Parathyroid adenoma (tissue), 2 donors: ENCODE results near the gene ZDBF2.
A peak's percentile ranks its signal among the peaks of the same experiment; 100 is the strongest.

Experiments
- H2AFZ ChIP-seq: fragments of 300-600 bp; sonication (generic); one replicate; pipeline ENCODE4 v1.7.0; 2017; ENCODE audit warnings: antibody characterized with exemption, mild to moderate bottlenecking
- H3K27ac ChIP-seq: fragments of 300-600 bp; sonication (generic); one replicate; pipeline ENCODE4 v1.7.0; 2017
- H3K27me3 ChIP-seq: fragments of 300-600 bp; sonication (generic); one replicate; pipeline ENCODE4 v1.7.0; 2017; ENCODE audit warnings: low read length; ENCODE audit not compliant: control insufficient read depth, insufficient read depth
- H3K36me3 ChIP-seq: fragments of 300-600 bp; sonication (generic); one replicate; pipeline ENCODE4 v1.7.0; 2017; ENCODE audit warnings: low read length; ENCODE audit not compliant: control insufficient read depth, insufficient read depth
- H3K4me1 ChIP-seq: fragments of 300-600 bp; sonication (generic); one replicate; pipeline ENCODE4 v1.7.0; 2017; ENCODE audit warnings: control low read depth
- H3K4me2 ChIP-seq: fragments of 300-600 bp; sonication (generic); one replicate; pipeline ENCODE4 v1.7.0; 2017; ENCODE audit warnings: low read length
- H3K4me3 ChIP-seq: fragments of 300-600 bp; sonication (generic); one replicate; pipeline ENCODE4 v1.7.0; 2017; ENCODE audit warnings: low read depth, low read length
- H3K79me2 ChIP-seq: fragments of 300-600 bp; sonication (generic); one replicate; pipeline ENCODE4 v1.7.0; 2017; ENCODE audit warnings: control low read depth
- H3K9ac ChIP-seq: fragments of 300-600 bp; sonication (generic); one replicate; pipeline ENCODE4 v1.7.0; 2017; ENCODE audit warnings: mild to moderate bottlenecking
- H3K9me3 ChIP-seq: fragments of 300-600 bp; sonication (generic); one replicate; pipeline ENCODE4 v1.7.0; 2017; ENCODE audit warnings: low read length; ENCODE audit not compliant: control insufficient read depth
- CTCF ChIP-seq: fragments of 300-600 bp; sonication (generic); IDR thresholded peaks from one replicate; pipeline ENCODE4 v1.7.0; 2017; ENCODE audit warnings: antibody characterized with exemption, mild to moderate bottlenecking
- donor health status: primary hyperparathyroidism.

ZDBF2 gene

GRCh38 chr2:206253125-206253776 is 21.2 kb upstream of the ZDBF2 start:
- H3K4me2 ChIP-seq, result no peak overlapping the region
- H3K9ac ChIP-seq, result no peak overlapping the region
- H3K27me3 ChIP-seq, result peaks cover 8% of the 10 kb centered on the region
- no peak overlapping the region for H3K27ac ChIP-seq
- no peak overlapping the region for H3K4me3 ChIP-seq
- no peak overlapping the region for H2AFZ ChIP-seq
- peaks cover 5% of the 10 kb centered on the region for H3K4me1 ChIP-seq
- no peak for TF ChIP-seq CTCF
- no peaks in the 10 kb centered on the region for H3K36me3 ChIP-seq
- no peaks in the 10 kb centered on the region for H3K9me3 ChIP-seq
- no peaks in the 10 kb centered on the region for H3K79me2 ChIP-seq

GRCh38 chr2:206253777-206254166 is 20.7 kb upstream of the ZDBF2 start:
- TF ChIP-seq CTCF, result no peak
- Histone ChIP-seq H3K9me3 (no peaks in the 10 kb centered on the region), H3K27ac (no peak overlapping the region), H3K27me3 (peaks cover 8% of the 10 kb centered on the region), H3K4me1 (peaks cover 5% of the 10 kb centered on the region), H3K79me2 (no peaks in the 10 kb centered on the region), H2AFZ (no peak overlapping the region), H3K4me3 (no peak overlapping the region), H3K36me3 (no peaks in the 10 kb centered on the region), H3K4me2 (no peak overlapping the region), H3K9ac (no peak overlapping the region)

- Histone ChIP-seq H3K4me1 (peaks cover 5% of the 10 kb centered on the region), H3K27me3 (peaks cover 8% of the 10 kb centered on the region), H3K9me3 (no peaks in the 10 kb centered on the region), H3K4me3 (no peak overlapping the region), H3K27ac (no peak overlapping the region), H2AFZ (no peak overlapping the region), H3K9ac (no peak overlapping the region), H3K4me2 (no peak overlapping the region), H3K36me3 (no peaks in the 10 kb centered on the region), H3K79me2 (no peaks in the 10 kb centered on the region)
- TF ChIP-seq CTCF, result no peak
These were observed 19.5 kb upstream of the ZDBF2 start for GRCh38 chr2:206255003-206255402.

GRCh38 chr2:206256706-206257205 is 17.7 kb upstream of the ZDBF2 start:
- no peak overlapping the region for H3K4me2 ChIP-seq

More at GRCh38 chr2:206256706-206257205, 17.7 kb upstream of the ZDBF2 start:
- H3K9ac ChIP-seq, result no peak overlapping the region
- H3K27me3 ChIP-seq, result peaks cover 8% of the 10 kb centered on the region
- H3K36me3 ChIP-seq, result no peaks in the 10 kb centered on the region
- no peak overlapping the region for H3K27ac ChIP-seq
- peaks cover 5% of the 10 kb centered on the region for H3K4me1 ChIP-seq
- H3K4me3 ChIP-seq, result no peak overlapping the region
- TF ChIP-seq CTCF, result no peak
- H2AFZ ChIP-seq, result peak overlapping the region; percentile 51
- H3K79me2 ChIP-seq, result no peaks in the 10 kb centered on the region
- no peaks in the 10 kb centered on the region for H3K9me3 ChIP-seq
